Activated CD4-positive, alpha-beta T cell treated with anti-CD3 and anti-CD28 coated beads for 36 hours (primary cell): ENCODE results near the gene GRIK1. TPM values are rescaled to one million over a fixed set of nuclear protein-coding genes. Genes with fewer than 3 reads are reported as not detected.

Experiments
- ATAC-seq: fragments of 200-7000 bp; cut with Tn5 transposase; one replicate; pipeline ENCODE4 v1.10.0; 2021; ENCODE audit warnings: mild to moderate bottlenecking, moderate library complexity
- CTCF ChIA-PET: fragments of 350-600 bp; sonication (Branson Sonifier 250); formaldehyde crosslinking; loops from one replicate; lab custom pipeline; 2021; ENCODE audit warnings: antibody characterized with exemption; lab: Charles Lee
- POLR2A ChIA-PET: fragments of 350-600 bp; sonication (Branson Sonifier 250); formaldehyde crosslinking; loops from one replicate; lab custom pipeline; 2021; ENCODE audit warnings: antibody characterized with exemption, inconsistent platforms; lab: Charles Lee
- DNase-seq: peaks from one replicate; pipeline ENCODE4 v3.0.0-alpha.2; 2020
- H3K27ac Mint-ChIP-seq: one replicate; pipeline ENCODE4 v1.8.0; 2021; ENCODE audit warnings: mixed read lengths
- H3K27me3 Mint-ChIP-seq: one replicate; pipeline ENCODE4 v1.8.0; 2021; ENCODE audit warnings: mixed read lengths
- H3K36me3 Mint-ChIP-seq: one replicate; pipeline ENCODE4 v1.8.0; 2021; ENCODE audit warnings: low read depth, mixed read lengths
- H3K4me1 Mint-ChIP-seq: one replicate; pipeline ENCODE4 v1.8.0; 2021; ENCODE audit warnings: mixed read lengths
- H3K4me3 Mint-ChIP-seq: one replicate; pipeline ENCODE4 v1.8.0; 2021; ENCODE audit warnings: mild to moderate bottlenecking, moderate library complexity, mixed read lengths
- H3K9me3 Mint-ChIP-seq: one replicate; pipeline ENCODE4 v1.8.0; 2021; ENCODE audit warnings: low read depth, mixed read lengths
- intact Hi-C, 2 experiments: fragments of 100-400 bp; cut with DNase I in 1 of 2; cut with micrococcal nuclease in 1 of 2; formaldehyde crosslinking; loops; one replicate each; pipeline versions ENCODE4 v1.14.2 to v1.15.1; 2022 to 2024; cut with DNase I, micrococcal nuclease
- total RNA-seq, 2 experiments: library from RNA; stranded (reverse); gene quantifications; one replicate each; pipeline ENCODE4 v1.2.3, GENCODE V29; 2021

GRIK1 gene
- total RNA-seq, 2 experiments from 2014 or later, result not detected

DNA sequence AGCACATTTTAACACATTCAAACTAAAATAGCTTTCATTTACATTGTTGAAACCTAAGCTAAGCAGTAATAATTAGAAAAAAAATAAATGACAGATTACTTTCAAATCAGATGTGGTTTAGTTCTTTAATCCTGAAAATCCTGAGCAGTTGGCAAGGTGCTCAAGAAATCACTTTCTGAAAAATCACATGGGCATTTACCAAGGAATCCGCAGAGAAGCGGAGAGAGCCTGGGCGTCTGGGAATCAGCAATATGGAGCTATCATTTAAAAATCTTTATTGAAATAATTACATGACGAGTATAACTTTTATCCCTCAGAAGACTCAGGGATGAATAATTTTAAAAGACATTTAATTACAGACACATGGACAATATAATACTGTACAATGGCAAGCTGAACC is 30.2 kb downstream of the GRIK1 start:
- H3K4me1 Mint-ChIP-seq, result no peaks in the 10 kb centered on the region
- POLR2A ChIA-PET, result interaction anchor here (0.6 kb wide), 1 partner anchor 1222 kb away, joined by 3 read pairs; no protein-coding TSS in a partner anchor

GRCh38 chr21:29904359-29905282 is 35.2 kb downstream of the GRIK1 start:
- ChIA-PET POLR2A (no interaction called here), CTCF (no interaction called here)
- Mint-ChIP-seq H3K4me3 (no peak overlapping the region), H3K9me3 (no peaks in the 10 kb centered on the region), H3K27me3 (peaks cover 3% of the 10 kb centered on the region), H3K27ac (no peak overlapping the region), H3K36me3 (no peaks in the 10 kb centered on the region), H3K4me1 (no peaks in the 10 kb centered on the region)
- ATAC-seq (no peak), DNase-seq (no peak)
- intact Hi-C loops, result no loop called here

More for the DNA sequence above, 30.2 kb downstream of the GRIK1 start:
- ATAC-seq (no peak), DNase-seq (no peak)
- no peak overlapping the region for H3K27ac Mint-ChIP-seq
- peaks cover 5% of the 10 kb centered on the region for H3K27me3 Mint-ChIP-seq
- CTCF ChIA-PET, result interaction anchor here (0.5 kb wide), 1 partner anchor 806 kb away, joined by 3 read pairs; no protein-coding TSS in a partner anchor
- no peaks in the 10 kb centered on the region for H3K9me3 Mint-ChIP-seq
- no peak overlapping the region for H3K4me3 Mint-ChIP-seq
- intact Hi-C loops, result no loop called here
- no peaks in the 10 kb centered on the region for H3K36me3 Mint-ChIP-seq

DNA sequence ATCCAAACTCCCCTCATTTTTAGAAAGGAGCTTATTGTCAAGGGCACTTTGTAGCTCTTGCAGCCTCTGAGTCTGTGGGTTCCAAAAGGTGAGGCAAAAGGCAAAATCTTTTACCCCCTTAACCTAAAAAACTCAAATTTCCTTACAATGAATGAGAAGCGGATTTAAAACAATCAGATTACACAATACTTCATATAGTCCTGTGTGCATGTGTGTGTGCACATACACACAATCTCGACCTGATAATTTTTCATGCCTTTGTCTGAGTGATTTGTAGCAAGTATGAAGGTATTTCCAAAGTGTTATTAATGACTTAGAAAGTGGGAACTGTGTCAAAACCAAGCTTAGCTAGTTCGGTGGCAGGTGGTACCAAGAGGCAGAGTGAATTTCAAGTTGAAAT is 42.9 kb downstream of the GRIK1 start:
- H3K36me3 Mint-ChIP-seq, result no peaks in the 10 kb centered on the region
- ATAC-seq (no peak), DNase-seq (no peak)
- ChIA-PET POLR2A (no interaction called here), CTCF (no interaction called here)
- H3K4me3 Mint-ChIP-seq, result no peak overlapping the region
- no peaks in the 10 kb centered on the region for H3K9me3 Mint-ChIP-seq
- no peaks in the 10 kb centered on the region for H3K4me1 Mint-ChIP-seq
- H3K27me3 Mint-ChIP-seq, result peaks cover 16% of the 10 kb centered on the region
- H3K27ac Mint-ChIP-seq, result no peak overlapping the region
- intact Hi-C loops, result no loop called here

DNA sequence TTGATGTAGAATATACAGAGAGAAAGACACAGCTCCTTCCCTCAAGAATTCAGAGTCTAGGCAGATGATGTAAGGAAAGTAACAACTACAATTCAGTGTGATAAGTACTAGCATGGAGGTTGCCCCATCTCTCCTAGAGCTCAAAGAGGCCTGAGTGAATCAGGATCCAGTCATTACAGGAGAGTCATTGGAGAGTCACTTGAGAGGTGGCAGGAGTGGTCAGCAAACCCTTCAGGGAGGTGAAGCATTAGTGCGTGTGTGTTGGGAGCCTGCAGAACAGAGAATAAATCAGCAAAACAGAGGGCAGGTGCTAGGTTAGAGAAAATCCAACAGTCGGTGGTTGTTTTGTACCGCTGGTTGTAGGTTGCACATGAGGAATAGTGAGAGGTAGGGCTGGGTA is 46.1 kb downstream of the GRIK1 start:
- CTCF ChIA-PET, result interaction anchor here (0.6 to 1.5 kb wide), 2 partner anchors 12 kb away, joined by 3 to 4 read pairs; no protein-coding TSS in a partner anchor
- Mint-ChIP-seq H3K27ac (no peak overlapping the region), H3K27me3 (peaks cover 15% of the 10 kb centered on the region), H3K9me3 (no peaks in the 10 kb centered on the region), H3K36me3 (no peaks in the 10 kb centered on the region), H3K4me1 (no peaks in the 10 kb centered on the region), H3K4me3 (no peak overlapping the region)
- no peak for DNase-seq
- intact Hi-C loops, result no loop called here
- no peak for ATAC-seq
- POLR2A ChIA-PET, result no interaction called here

- Mint-ChIP-seq H3K4me1 (no peaks in the 10 kb centered on the region), H3K4me3 (no peak overlapping the region), H3K27me3 (peaks cover 12% of the 10 kb centered on the region), H3K27ac (no peak overlapping the region), H3K36me3 (no peaks in the 10 kb centered on the region), H3K9me3 (no peaks in the 10 kb centered on the region)
- intact Hi-C loops, result no loop called here
- ChIA-PET POLR2A (no interaction called here), CTCF (interaction anchor here (1.5 kb wide), 1 partner anchor 14 kb away, joined by 4 read pairs; no protein-coding TSS in a partner anchor)
- ATAC-seq (no peak), DNase-seq (no peak)
Measured at GRCh38 chr21:29892379-29892778, 47.4 kb downstream of the GRIK1 start.

DNA sequence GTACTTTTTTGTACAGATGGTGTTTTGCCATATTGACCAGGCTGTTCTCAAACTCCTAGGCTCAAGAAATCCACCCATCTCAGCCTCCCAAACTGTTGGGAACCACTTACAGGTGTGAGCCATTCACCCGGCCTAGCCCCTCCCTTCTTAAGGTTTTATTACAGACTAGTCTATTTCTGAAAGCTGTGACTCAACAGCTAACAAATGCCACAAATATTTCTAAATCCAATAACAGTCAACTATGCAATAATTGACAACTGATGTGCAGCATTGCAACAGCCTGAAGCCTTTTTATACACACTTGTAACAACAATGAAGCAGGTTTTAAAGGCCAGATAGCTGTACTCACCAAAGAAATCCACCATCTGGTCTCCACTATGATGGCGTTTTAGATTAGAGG is 51.4 kb downstream of the GRIK1 start:
- DNase-seq (no peak), ATAC-seq (no peak)
- H3K4me3 Mint-ChIP-seq, result no peak overlapping the region
- intact Hi-C loops, result no loop called here
- H3K36me3 Mint-ChIP-seq, result no peaks in the 10 kb centered on the region
- peaks cover 4% of the 10 kb centered on the region for H3K27me3 Mint-ChIP-seq
- ChIA-PET POLR2A (no interaction called here), CTCF (interaction anchor here (1.3 kb wide), 1 partner anchor 10 kb away, joined by 3 read pairs; no protein-coding TSS in a partner anchor)
- no peak overlapping the region for H3K27ac Mint-ChIP-seq
- no peaks in the 10 kb centered on the region for H3K9me3 Mint-ChIP-seq
- H3K4me1 Mint-ChIP-seq, result no peaks in the 10 kb centered on the region

DNA sequence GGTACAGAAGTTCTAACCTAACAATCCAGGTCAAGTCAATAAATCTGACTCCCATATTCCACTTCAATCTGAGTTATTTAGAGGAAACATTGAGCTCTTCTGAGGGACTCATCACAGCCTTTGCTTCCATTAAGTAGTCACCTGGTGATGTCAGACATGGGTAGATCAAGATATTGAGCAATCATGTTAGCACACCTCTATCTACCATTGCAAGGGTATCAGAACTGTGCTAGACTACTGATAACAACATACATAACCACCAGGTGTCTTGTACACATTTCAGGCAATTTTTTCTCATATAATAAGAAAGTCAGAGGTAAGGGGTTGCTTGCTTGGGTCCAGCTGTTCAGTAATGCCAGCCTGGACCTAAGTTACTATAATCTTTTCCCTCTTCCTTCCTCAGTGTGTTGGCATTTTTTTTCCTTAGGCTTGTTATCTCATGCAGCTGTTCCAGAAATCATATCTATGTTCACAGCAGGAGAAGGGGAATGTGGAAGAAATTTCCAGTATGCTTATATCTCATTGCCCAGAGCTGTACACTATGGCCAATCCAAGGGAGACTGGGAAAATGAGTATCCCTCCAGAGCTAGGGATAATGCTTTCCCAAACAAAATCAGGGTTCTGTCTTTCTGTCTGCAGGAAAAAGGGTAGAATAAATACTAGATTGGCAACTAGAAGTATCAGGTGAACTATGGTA is 52.3 kb downstream of the GRIK1 start:
- Mint-ChIP-seq H3K4me3 (no peak overlapping the region), H3K36me3 (no peaks in the 10 kb centered on the region), H3K27me3 (peaks cover 4% of the 10 kb centered on the region), H3K4me1 (no peaks in the 10 kb centered on the region), H3K9me3 (no peaks in the 10 kb centered on the region), H3K27ac (no peak overlapping the region)
- ChIA-PET POLR2A (no interaction called here), CTCF (interaction anchor here (1.3 to 1.6 kb wide), 2 partner anchors 9 to 10 kb away, joined by 3 to 5 read pairs; no protein-coding TSS in a partner anchor)
- intact Hi-C loops, result no loop called here
- ATAC-seq (no peak), DNase-seq (no peak)

- DNase-seq, result no peak
- Mint-ChIP-seq H3K27ac (no peak overlapping the region), H3K27me3 (no peaks in the 10 kb centered on the region), H3K4me3 (no peak overlapping the region), H3K36me3 (no peaks in the 10 kb centered on the region), H3K4me1 (no peaks in the 10 kb centered on the region), H3K9me3 (no peaks in the 10 kb centered on the region)
- POLR2A ChIA-PET, result no interaction called here
- ATAC-seq, result no peak
- CTCF ChIA-PET, result interaction anchor here (0.9 to 1.3 kb wide), 2 partner anchors 8 to 22 kb away, joined by 3 to 4 read pairs; no protein-coding TSS in a partner anchor
- intact Hi-C loops, result no loop called here
Measured at GRCh38 chr21:29885491-29885890, 54.3 kb downstream of the GRIK1 start.

DNA sequence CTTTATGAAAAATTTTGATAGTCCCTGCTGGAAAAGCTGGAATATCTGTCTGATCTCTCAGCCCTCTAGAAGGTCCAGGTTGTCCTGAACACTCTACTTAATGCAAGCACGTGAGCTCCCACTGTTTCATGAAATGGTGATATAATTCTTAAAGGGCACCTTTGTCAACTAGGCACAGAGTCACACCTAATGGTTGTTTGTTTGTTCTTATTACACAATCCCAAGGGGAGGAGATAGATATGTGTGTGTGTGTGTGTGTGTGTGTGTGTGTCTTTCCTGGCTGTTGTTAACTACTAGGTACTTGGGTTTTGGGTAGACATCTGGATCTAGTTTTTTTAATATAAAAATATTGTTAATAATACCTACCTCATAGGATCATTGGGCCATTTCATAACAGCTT is 63.9 kb downstream of the GRIK1 start:
- H3K4me3 Mint-ChIP-seq, result no peak overlapping the region
- DNase-seq, result no peak
- H3K27ac Mint-ChIP-seq, result no peak overlapping the region
- no peaks in the 10 kb centered on the region for H3K36me3 Mint-ChIP-seq
- H3K9me3 Mint-ChIP-seq, result no peaks in the 10 kb centered on the region
- CTCF ChIA-PET, result no interaction called here
- H3K4me1 Mint-ChIP-seq, result no peaks in the 10 kb centered on the region
- POLR2A ChIA-PET, result no interaction called here
- no peak for ATAC-seq
- intact Hi-C loops, result no loop called here
- peaks cover 13% of the 10 kb centered on the region for H3K27me3 Mint-ChIP-seq

- CTCF ChIA-PET, result interaction anchor here (1.4 kb wide), 1 partner anchor 10 kb away, joined by 3 read pairs; no protein-coding TSS in a partner anchor
- no peak for ATAC-seq
- Mint-ChIP-seq H3K9me3 (no peaks in the 10 kb centered on the region), H3K27me3 (peaks cover 13% of the 10 kb centered on the region), H3K27ac (no peak overlapping the region), H3K4me3 (no peak overlapping the region), H3K36me3 (no peaks in the 10 kb centered on the region), H3K4me1 (no peaks in the 10 kb centered on the region)
- DNase-seq, result no peak
- intact Hi-C loops, result no loop called here
- POLR2A ChIA-PET, result no interaction called here
Measured at GRCh38 chr21:29875036-29875716, 64.6 kb downstream of the GRIK1 start.

DNA sequence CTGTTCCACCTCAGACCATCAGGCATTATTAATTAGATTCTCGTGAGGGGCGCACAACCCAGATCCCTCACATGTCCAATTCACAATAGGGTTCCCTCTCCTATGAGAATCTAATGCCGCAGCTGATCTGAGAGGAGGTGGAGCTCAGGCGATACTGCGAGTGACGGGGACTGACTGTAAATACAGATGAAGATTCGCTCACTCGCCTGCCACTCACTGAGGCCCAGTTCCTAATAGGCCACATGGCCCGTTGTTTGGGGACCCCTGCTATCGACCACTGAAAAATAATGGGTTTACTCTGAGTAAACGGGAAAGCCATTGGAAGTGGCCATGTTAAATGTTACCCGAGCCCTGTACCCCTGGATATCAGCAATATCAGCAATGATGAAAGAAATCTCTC is 65.9 kb downstream of the GRIK1 start:
- H3K4me1 Mint-ChIP-seq, result no peaks in the 10 kb centered on the region
- ChIA-PET CTCF (interaction anchor here (1.4 kb wide), 1 partner anchor 11 kb away, joined by 3 read pairs; no protein-coding TSS in a partner anchor), POLR2A (no interaction called here)
- intact Hi-C loops, result no loop called here
- H3K27me3 Mint-ChIP-seq, result peaks cover 11% of the 10 kb centered on the region
- H3K36me3 Mint-ChIP-seq, result no peaks in the 10 kb centered on the region
- no peak overlapping the region for H3K27ac Mint-ChIP-seq
- H3K4me3 Mint-ChIP-seq, result no peak overlapping the region
- no peaks in the 10 kb centered on the region for H3K9me3 Mint-ChIP-seq
- DNase-seq (no peak), ATAC-seq (no peak)
